ENCODE results near the gene RHO. TPM values are rescaled to one million over a fixed set of nuclear protein-coding genes. Genes with fewer than 3 reads are reported as not detected.
"Not testable (repeated sequence)": the region's sequence is repeated elsewhere in the genome, so short reads cannot be mapped to it uniquely, and the experiment has no call there.

The RHO gene
- total and polyA plus RNA-seq, 10 of the 15 experiments (the other 5 are each of a cell fraction or from before 2014, with no cell fraction given), result not detected

DNA sequence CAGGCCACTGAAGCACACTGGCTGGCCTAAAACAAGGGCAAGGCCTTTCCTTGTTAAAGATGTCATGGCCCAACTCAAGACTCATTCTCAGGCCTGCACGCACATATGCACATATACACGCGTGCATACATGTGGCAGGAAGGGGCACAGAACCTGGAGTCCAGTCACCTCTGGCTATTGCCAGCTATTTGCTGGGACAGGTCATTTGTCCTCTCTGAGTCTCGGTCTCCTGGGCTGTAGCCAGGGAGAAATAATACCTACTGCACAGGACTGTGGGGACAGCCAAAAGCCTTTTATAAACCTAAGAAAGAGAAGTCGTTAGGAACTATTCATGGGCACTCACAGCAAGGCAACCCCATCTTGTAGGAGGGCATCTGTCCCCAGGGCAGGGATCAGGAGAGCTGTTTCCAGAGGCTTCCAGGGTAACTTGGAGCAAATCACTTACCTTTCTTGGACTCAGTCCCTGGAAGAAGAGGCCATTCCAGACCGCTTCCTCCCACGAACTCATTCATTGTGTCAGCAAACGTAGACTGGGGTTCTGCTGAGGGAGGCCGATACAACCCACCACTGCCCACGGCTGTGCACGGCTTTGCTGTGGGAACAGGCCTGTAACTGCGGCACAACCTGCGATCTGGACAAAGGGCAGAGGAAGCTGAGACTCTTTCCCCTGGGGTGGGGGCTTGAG, 41.1 kb upstream of the RHO start (continued):
- TF ChIP-seq ZNF592 (IDR thresholded peaks at IDR 0.05), result no peak

DNA sequence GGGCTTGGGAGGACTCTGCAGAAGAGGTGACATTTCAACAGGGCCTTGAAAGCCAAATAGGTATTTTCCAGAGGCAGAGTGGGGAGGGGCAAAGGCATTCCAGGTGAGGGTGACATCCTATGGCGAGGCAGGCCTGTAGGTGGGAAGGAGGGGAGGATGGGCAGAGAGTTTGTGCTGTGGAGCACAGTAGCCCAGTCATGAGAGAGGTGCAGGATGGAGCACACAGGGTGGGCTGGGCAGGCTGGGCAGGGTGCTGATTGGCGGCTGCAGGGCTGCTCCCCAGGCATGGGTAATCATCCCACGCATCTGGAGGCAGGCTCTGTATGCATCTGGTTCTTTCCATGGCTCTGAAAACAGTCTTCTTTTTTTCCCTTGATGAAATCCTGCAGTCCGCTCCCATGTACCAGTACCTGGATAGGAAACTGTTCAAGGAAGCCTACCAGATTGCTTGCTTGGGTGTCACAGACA, 40.5 kb upstream of the RHO start:
- H3K9me3 ChIP-seq (replicated peaks; ENCODE audit: control insufficient read depth, insufficient read depth, low read length); H3K4me2 ChIP-seq (ENCODE audit: control insufficient read depth, insufficient read depth); H2AFZ ChIP-seq (ENCODE audit: control insufficient read depth, low read depth, low read length); BruUV-seq (replicated peaks); H3K36me3 ChIP-seq (ENCODE audit: control insufficient read depth in 2 of 2, insufficient read depth in 2 of 2, low read length in 1 of 2); intact Hi-C loops (cut with micrococcal nuclease; ENCODE audit: unreplicated experiment); SMC1A ChIA-PET (ENCODE audit: uncharacterized antibody, unreplicated experiment); in situ Hi-C loops (cut with MboI); H3K79me2 ChIP-seq (ENCODE audit: control insufficient read depth, insufficient read depth, low read length); RAD21 ChIA-PET (ENCODE audit: unreplicated experiment); ATAC-seq; DNase-seq (ENCODE audit: low read depth, low spot score); H4K20me1 ChIP-seq (ENCODE audit: control insufficient read depth, insufficient read depth); FAIRE-seq; H3K4me3 ChIP-seq; POLR2A ChIA-PET; H3K27ac ChIP-seq (ENCODE audit: control insufficient read depth, insufficient read depth); H3K27me3 ChIP-seq (replicated peaks in 1 of 2; ENCODE audit: control insufficient read depth in 2 of 2, insufficient read depth in 2 of 2, low read length in 1 of 2); H3K9ac ChIP-seq (ENCODE audit: control insufficient read depth, insufficient read depth, low read length): not testable (repeated sequence)
- 87% methylated on average over 4 of the region's 4 CpGs for WGBS (ENCODE audit: insufficient coverage, insufficient replicate concordance, low lambda C conversion rate, missing lambda C conversion rate)
- peaks cover 15% of the 10 kb centered on the region for H3K4me1 ChIP-seq (ENCODE audit: control insufficient read depth, insufficient read depth, low read length)
- CTCF ChIA-PET, result interaction anchor here (2.5 kb wide), 1 partner anchor 139 kb away, joined by 8 read pairs; no protein-coding TSS in a partner anchor

GRCh38 chr3:129489258-129489657, 39.2 kb upstream of the RHO start:
- intact Hi-C loops (cut with micrococcal nuclease; ENCODE audit: unreplicated experiment); H3K9ac ChIP-seq (ENCODE audit: control insufficient read depth, insufficient read depth, low read length); H3K79me2 ChIP-seq (ENCODE audit: control insufficient read depth, insufficient read depth, low read length); POLR2A ChIA-PET; H4K20me1 ChIP-seq (ENCODE audit: control insufficient read depth, insufficient read depth); H3K9me3 ChIP-seq (replicated peaks; ENCODE audit: control insufficient read depth, insufficient read depth, low read length); FAIRE-seq; H2AFZ ChIP-seq (ENCODE audit: control insufficient read depth, low read depth, low read length); H3K27me3 ChIP-seq (replicated peaks in 1 of 2; ENCODE audit: control insufficient read depth in 2 of 2, insufficient read depth in 2 of 2, low read length in 1 of 2); BruUV-seq (replicated peaks); H3K27ac ChIP-seq (ENCODE audit: control insufficient read depth, insufficient read depth); ATAC-seq; DNase-seq (ENCODE audit: low read depth, low spot score); H3K36me3 ChIP-seq (ENCODE audit: control insufficient read depth in 2 of 2, insufficient read depth in 2 of 2, low read length in 1 of 2); H3K4me2 ChIP-seq (ENCODE audit: control insufficient read depth, insufficient read depth); in situ Hi-C loops (cut with MboI); H3K4me3 ChIP-seq: not testable (repeated sequence)
- CTCF ChIA-PET, result interaction anchor here (1.1 to 2.3 kb wide), 9 partner anchors 9 to 445 kb away, joined by 4 to 30 read pairs (median 11); no protein-coding TSS in a partner anchor
- WGBS (ENCODE audit: insufficient coverage, insufficient replicate concordance, low lambda C conversion rate, missing lambda C conversion rate), result 77% methylated on average over 9 of the region's 10 CpGs
- peaks cover 15% of the 10 kb centered on the region for H3K4me1 ChIP-seq (ENCODE audit: control insufficient read depth, insufficient read depth, low read length)
- SMC1A ChIA-PET (ENCODE audit: uncharacterized antibody, unreplicated experiment), result interaction anchor here (1.4 to 2.2 kb wide), 4 partner anchors 9 to 335 kb away, joined by 4 to 18 read pairs (median 7); no protein-coding TSS in a partner anchor
- RAD21 ChIA-PET (ENCODE audit: unreplicated experiment), result interaction anchor here (2.0 to 2.6 kb wide), 3 partner anchors 64 to 139 kb away, joined by 8 to 25 read pairs (median 12); no protein-coding TSS in a partner anchor

All from GM12878 (cell line).